B cell (primary cell): ENCODE results near the gene LSM4. TPM values are rescaled to one million over a fixed set of nuclear protein-coding genes. Genes with fewer than 3 reads are reported as not detected.

Source experiments
- ATAC-seq: fragments of 200-7000 bp; cut with Tn5 transposase; one replicate; pipeline ENCODE4 v1.10.0; 2021; ENCODE audit warnings: low read depth, mild to moderate bottlenecking, moderate number of reproducible peaks, moderate library complexity
- CTCF ChIA-PET: fragments of 350-600 bp; sonication (Branson Sonifier 250); formaldehyde crosslinking; loops from one replicate; lab custom pipeline; 2021; ENCODE audit warnings: antibody characterized with exemption, inconsistent platforms; lab: Charles Lee
- POLR2A ChIA-PET: fragments of 350-600 bp; sonication (Branson Sonifier 250); formaldehyde crosslinking; loops from one replicate; lab custom pipeline; 2021; ENCODE audit warnings: antibody characterized with exemption; lab: Charles Lee
- DNase-seq: peaks from one replicate; pipeline ENCODE4 v3.0.0; 2013
- H2AFZ ChIP-seq: 2 replicates; pipeline ENCODE4 v1.6.1; 2012; ENCODE audit warnings: mild to moderate bottlenecking, low read depth, low read length; ENCODE audit not compliant: insufficient read depth, poor library complexity, severe bottlenecking
- H3K27ac ChIP-seq, 2 donors: 1 replicate in 1 of 2; 2 replicates in 1 of 2; pipeline ENCODE4 v1.5.1; 2012 to 2013; ENCODE audit warnings: low read length in 2 of 2, mild to moderate bottlenecking in 2 of 2, moderate library complexity in 1 of 2
- H3K27me3 ChIP-seq, 4 experiments: fragments of 200-600 bp in 1 of 4; sonication (generic) in 1 of 4; replicated peaks in 1 of 4; 1 replicate in 2 of 4; 2 replicates in 2 of 4; pipeline versions ENCODE4 v1.6.1 to v1.7.0; 2013 to 2016; ENCODE audit warnings: low read length in 3 of 4, mild to moderate bottlenecking in 2 of 4, mixed read lengths in 1 of 4, moderate library complexity in 1 of 4; ENCODE audit not compliant: insufficient read depth in 4 of 4, control insufficient read depth in 3 of 4; ENCODE audit errors: control extremely low read depth in 1 of 4
- H3K36me3 ChIP-seq, 2 experiments: replicated peaks in 1 of 2; 1 replicate in 1 of 2; 2 replicates in 1 of 2; pipeline versions ENCODE4 v1.6.1 to v1.7.1; 2013; ENCODE audit warnings: low read length in 1 of 2; ENCODE audit not compliant: insufficient read depth in 2 of 2, control insufficient read depth in 1 of 2; ENCODE audit errors: control extremely low read depth in 1 of 2, extremely low read depth in 1 of 2
- H3K4me1 ChIP-seq, 2 donors: fragments of 200-600 bp in 1 of 2; sonication (generic) in 1 of 2; 1 replicate in 1 of 2; 2 replicates in 1 of 2; pipeline versions ENCODE4 v1.5.1 to v1.6.1; 2013 to 2017; ENCODE audit warnings: low read length in 2 of 2; ENCODE audit not compliant: control insufficient read depth in 2 of 2, insufficient read depth in 2 of 2
- H3K4me2 ChIP-seq: replicated peaks from 2 replicates; pipeline ENCODE3; 2012; ENCODE audit warnings: mild to moderate bottlenecking, low read depth, low read length; ENCODE audit not compliant: poor library complexity, severe bottlenecking
- H3K4me3 ChIP-seq, 5 experiments: fragments of 200-600 bp in 1 of 5; sonication (generic) in 1 of 5; 1 replicate in 3 of 5; 2 replicates in 2 of 5; pipeline versions ENCODE4 v1.5.1 to v1.7.0; 2011 to 2016; ENCODE audit warnings: low read length in 4 of 5, mild to moderate bottlenecking in 4 of 5, low read depth in 2 of 5, control low read depth in 1 of 5, moderate library complexity in 1 of 5; ENCODE audit not compliant: insufficient read depth in 1 of 5; ENCODE audit errors: control extremely low read depth in 1 of 5, extremely low read depth in 1 of 5
- H3K79me2 ChIP-seq: fragments of 200-600 bp; sonication (generic); one replicate; pipeline ENCODE4 v1.6.0; 2016; ENCODE audit warnings: low read length; ENCODE audit not compliant: control insufficient read depth, insufficient read depth
- H3K9ac ChIP-seq: fragments of 200-600 bp; sonication (generic); 2 replicates; pipeline ENCODE4 v1.6.1; 2017; ENCODE audit warnings: mild to moderate bottlenecking, low read length, moderate library complexity
- H3K9me3 ChIP-seq, 3 donors: one replicate each; pipeline versions ENCODE4 v1.6.1 to v1.7.1; 2013; ENCODE audit warnings: low read length in 2 of 3; ENCODE audit not compliant: control insufficient read depth in 2 of 3, insufficient read depth in 1 of 3; ENCODE audit errors: control extremely low read depth in 1 of 3
- H4K20me1 ChIP-seq: 2 replicates; pipeline ENCODE4 v1.6.0; 2012; ENCODE audit warnings: mild to moderate bottlenecking, low read length; ENCODE audit not compliant: insufficient read depth, control insufficient read depth, poor library complexity, severe bottlenecking
- H3K27ac Mint-ChIP-seq: one replicate; pipeline ENCODE4 v1.8.0; 2021; ENCODE audit warnings: mixed read lengths
- H3K27me3 Mint-ChIP-seq: one replicate; pipeline ENCODE4 v1.8.0; 2021; ENCODE audit warnings: mixed read lengths
- H3K4me1 Mint-ChIP-seq: one replicate; pipeline ENCODE4 v1.8.0; 2021; ENCODE audit warnings: mixed read lengths
- H3K4me3 Mint-ChIP-seq: one replicate; pipeline ENCODE4 v1.8.0; 2021; ENCODE audit warnings: mixed read lengths
- H3K9me3 Mint-ChIP-seq: one replicate; pipeline ENCODE4 v1.8.0; 2022; ENCODE audit warnings: mixed read lengths; ENCODE audit not compliant: insufficient read depth
- CTCF ChIP-seq: fragments of 200-600 bp; IDR thresholded peaks from one replicate; pipeline ENCODE4 v1.8.0; 2022; ENCODE audit warnings: antibody characterized with exemption, mild to moderate bottlenecking
- EZH2 ChIP-seq: IDR thresholded peaks from 2 replicates; pipeline ENCODE4 v1.6.1; 2012; ENCODE audit warnings: borderline replicate concordance, low read depth, mild to moderate bottlenecking, moderate library complexity, low read length; ENCODE audit not compliant: insufficient read depth, poor library complexity, severe bottlenecking
- WGBS: methylation state at CpG from one replicate; pipeline ENCODE4 v1.1.5; 2013; ENCODE audit warnings: missing lambda C conversion rate; ENCODE audit not compliant: insufficient coverage; 5-methylcytosine and 5-hydroxymethylcytosine counted together
- intact Hi-C: fragments of 100-400 bp; cut with micrococcal nuclease; formaldehyde crosslinking; loops from one replicate; pipeline ENCODE4 v1.10.0; 2022
- polyA plus RNA-seq: library from polyadenylated mRNA; depleted of rRNA; stranded (reverse); fragments of >200 nt; gene quantifications from 2 replicates; pipeline ENCODE4 v1.2.3, GENCODE V29; 2012
- total RNA-seq, 2 donors: library from RNA; stranded (reverse); fragments of 120-200 nt in 1 of 2; gene quantifications; 1 replicate in 1 of 2; 2 replicates in 1 of 2; pipeline versions ENCODE4 v1.2.3 to v1.2.4, GENCODE V29; 2013 to 2022

Gene LSM4
- total and polyA plus RNA-seq, 2 donors (not counting 1 experiment from before 2014, with no cell fraction given), result 66.3 to 86.1 TPM

- H3K4me2 ChIP-seq, result peak overlapping the region; percentile 96
- 1% methylated on average over 25 of the region's 29 CpGs for WGBS
- TF ChIP-seq EZH2 (no peak), CTCF (no peak)
- peaks cover 44 to 68% of the 10 kb centered on the region in 2 donors for H3K4me1 ChIP-seq
- Mint-ChIP-seq H3K4me3 (peak overlapping the region; percentile 95), H3K9me3 (no peaks in the 10 kb centered on the region), H3K27ac (peak overlapping the region; percentile 100), H3K4me1 (peaks cover 44% of the 10 kb centered on the region), H3K27me3 (no peaks in the 10 kb centered on the region)
- peak overlapping the region; percentile 98 to 99 for H3K27ac ChIP-seq
- ATAC-seq (peak; percentile 64), DNase-seq (peak; percentile 89)
- intact Hi-C loops, result loop anchor here (1.0 kb wide), 4 partner anchors 10 to 25 kb away; partner anchors contain the start of gene LSM4
- peaks cover 7% of the 10 kb centered on the region for H3K79me2 ChIP-seq
- H2AFZ ChIP-seq, result peak overlapping the region; percentile 57
- POLR2A ChIA-PET, result interaction anchor here (0.5 to 5.5 kb wide), 16 partner anchors 10 to 304 kb away, joined by 3 to 224 read pairs (median 4); partner anchors contain the start of genes JUND, LSM4 and RAB3A
- H3K4me3 ChIP-seq, result peak overlapping the region in 4 of 5 experiments; percentile 51 to 60 (median 54)
- no peaks in the 10 kb centered on the region for H3K27me3 ChIP-seq
- CTCF ChIA-PET, result interaction anchor here (0.9 to 5.5 kb wide), 10 partner anchors 10 to 53 kb away, joined by 3 to 167 read pairs (median 8); partner anchors contain the start of genes JUND and LSM4
- H4K20me1 ChIP-seq, result no peaks in the 10 kb centered on the region
- H3K36me3 ChIP-seq, result peaks cover 0 to 14% of the 10 kb centered on the region in 2 experiments
- no peaks in the 10 kb centered on the region for H3K9me3 ChIP-seq
- peak overlapping the region; percentile 73 for H3K9ac ChIP-seq
Measured at GRCh38 chr19:18304458-18305310, 18.2 kb downstream of the LSM4 start.
